Neural cell (in vitro differentiated cells): ENCODE results near the gene DDX24. TPM values are rescaled to one million over a fixed set of nuclear protein-coding genes. Genes with fewer than 3 reads are reported as not detected.

Source experiments
- H2AFZ ChIP-seq: fragments of 200-600, 300-800 bp; sonication (generic), shearing (Covaris generic); 2 replicates; pipeline ENCODE4 v1.6.0; 2014; ENCODE audit warnings: low read depth, mild to moderate bottlenecking, antibody characterized with exemption, low read length, moderate library complexity
- H3F3A ChIP-seq: fragments of 200-600 bp; shearing (Covaris generic); 2 replicates; pipeline ENCODE4 v1.6.1; 2016; ENCODE audit warnings: mild to moderate bottlenecking, moderate library complexity, mixed read lengths, antibody characterized with exemption, low read length; ENCODE audit not compliant: insufficient read depth, poor library complexity, severe bottlenecking
- H3K27ac ChIP-seq: fragments of 200-600, 300-800 bp; sonication (generic), shearing (Covaris generic); 2 replicates; pipeline ENCODE4 v1.5.1; 2014; ENCODE audit warnings: mild to moderate bottlenecking, low read length, moderate library complexity
- H3K27me3 ChIP-seq: fragments of 300-800, 200-600 bp; sonication (generic), shearing (Covaris generic); 2 replicates; pipeline ENCODE4 v1.6.0; 2014; ENCODE audit warnings: mild to moderate bottlenecking, low read depth, low read length, moderate library complexity; ENCODE audit not compliant: insufficient read depth
- H3K36me3 ChIP-seq: fragments of 300-800, 200-600 bp; sonication (generic), shearing (Covaris generic); 2 replicates; pipeline ENCODE4 v1.5.1; 2014; ENCODE audit warnings: mild to moderate bottlenecking, antibody characterized with exemption, low read length, moderate library complexity; ENCODE audit not compliant: insufficient read depth
- H3K4me2 ChIP-seq: fragments of 300-800, 200-600 bp; sonication (generic), shearing (Covaris generic); 2 replicates; pipeline ENCODE4 v1.6.0; 2014; ENCODE audit warnings: mild to moderate bottlenecking, low read length
- H3K4me3 ChIP-seq: fragments of 300-800, 200-600 bp; sonication (generic), shearing (Covaris generic); 2 replicates; pipeline ENCODE4 v1.5.1; 2014; ENCODE audit warnings: mild to moderate bottlenecking, low read length, moderate library complexity
- H3K79me2 ChIP-seq: fragments of 200-600 bp; shearing (Covaris generic); replicated peaks from 2 replicates; pipeline ENCODE4 v1.6.0; 2014; ENCODE audit warnings: mild to moderate bottlenecking, low read length, moderate library complexity; ENCODE audit not compliant: insufficient read depth
- H3K9ac ChIP-seq: fragments of 300-800, 200-600 bp; sonication (generic), shearing (Covaris generic); 2 replicates; pipeline ENCODE4 v1.6.1; 2016; ENCODE audit warnings: mild to moderate bottlenecking, low read length, mixed read lengths
- H3K9me2 ChIP-seq: fragments of 200-600 bp; shearing (Covaris generic); 2 replicates; pipeline ENCODE4 v1.6.1; 2016; ENCODE audit warnings: mild to moderate bottlenecking, low read length, mixed read lengths; ENCODE audit not compliant: insufficient read depth
- H3K9me3 ChIP-seq: fragments of 200-600, 300-800 bp; sonication (generic), shearing (Covaris generic); 2 replicates; pipeline ENCODE4 v1.6.1; 2016; ENCODE audit warnings: mild to moderate bottlenecking, mixed run types, low read length, moderate library complexity, mixed read lengths
- H4K20me1 ChIP-seq: fragments of 200-600 bp; shearing (Covaris generic); 2 replicates; pipeline ENCODE4 v1.6.1; 2016; ENCODE audit warnings: mild to moderate bottlenecking, mixed run types; ENCODE audit not compliant: insufficient read depth
- EP300 ChIP-seq: fragments of 450-650 bp; conservative IDR thresholded peaks from 2 replicates; pipeline ENCODE4 v1.6.1; 2014; ENCODE audit warnings: antibody characterized with exemption, mild to moderate bottlenecking, moderate library complexity; ENCODE audit not compliant: poor library complexity, severe bottlenecking
- EZH2 ChIP-seq: fragments of 200-600, 300-800 bp; shearing (Covaris generic), sonication (generic); IDR thresholded peaks from 2 replicates; pipeline ENCODE4 v1.6.1; 2014; ENCODE audit warnings: antibody characterized with exemption, low read length, borderline replicate concordance, mild to moderate bottlenecking; ENCODE audit not compliant: insufficient read depth, poor library complexity, severe bottlenecking
- MXI1 ChIP-seq: fragments of 450-650 bp; conservative IDR thresholded peaks from 2 replicates; pipeline ENCODE4 v1.6.1; 2014; ENCODE audit warnings: antibody characterized with exemption, mild to moderate bottlenecking; ENCODE audit not compliant: poor library complexity, severe bottlenecking
- POLR2AphosphoS5 ChIP-seq: IDR thresholded peaks from 2 replicates; pipeline ENCODE4 v1.6.1; 2012
- RAD21 ChIP-seq: fragments of 450-650 bp; conservative IDR thresholded peaks from 2 replicates; pipeline ENCODE4 v1.6.1; 2014; ENCODE audit warnings: antibody characterized with exemption, mild to moderate bottlenecking, moderate library complexity
- SMC3 ChIP-seq: fragments of 450-650 bp; conservative IDR thresholded peaks from 2 replicates; pipeline ENCODE4 v1.6.1; 2014; ENCODE audit warnings: antibody characterized with exemption, mild to moderate bottlenecking, moderate library complexity; ENCODE audit not compliant: poor library complexity
- TAF1 ChIP-seq: IDR thresholded peaks from 2 replicates; pipeline ENCODE4 v1.6.1; 2012; ENCODE audit warnings: low read depth
- polyA plus RNA-seq: library from polyadenylated mRNA; depleted of rRNA; stranded (reverse); fragments of >200 nt; gene quantifications from 2 replicates; pipeline ENCODE4 v1.2.3, GENCODE V29; 2014
- TF ChIP-seq, protein P1 (sequence below): IDR thresholded peaks from 2 replicates; pipeline ENCODE4 v1.6.1; 2012; ENCODE audit warnings: borderline replicate concordance
- TF ChIP-seq, protein P2 (sequence below): fragments of 450-650 bp; IDR thresholded peaks from 2 replicates; pipeline ENCODE4 v1.5.1; 2014; ENCODE audit warnings: antibody characterized with exemption, mild to moderate bottlenecking, moderate library complexity; ENCODE audit not compliant: poor library complexity, severe bottlenecking

Gene DDX24
- polyA plus RNA-seq, 1 donor from 2014 or later: 177 TPM

DNA sequence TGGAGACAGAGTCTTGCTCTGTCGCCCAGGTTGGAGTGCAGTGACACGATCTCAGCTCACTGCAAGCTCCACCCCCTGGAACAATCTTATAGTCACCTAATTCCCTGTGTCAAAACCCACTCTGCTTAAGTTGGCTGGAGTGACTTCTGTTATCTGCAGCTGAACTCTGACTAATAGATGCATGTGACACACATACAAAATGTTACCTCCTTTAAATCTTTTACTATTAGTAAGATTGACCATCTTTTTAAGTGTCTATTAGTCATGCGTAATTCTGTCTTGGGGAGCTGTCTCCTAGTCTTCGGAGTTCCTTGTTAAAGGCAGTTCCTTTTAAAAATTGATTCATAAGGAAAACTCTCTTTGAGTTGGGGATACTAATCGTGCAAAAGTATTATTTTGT is 7.5 kb upstream of the DDX24 start:
- no peak overlapping the region for H3K27ac ChIP-seq
- H2AFZ ChIP-seq: no peak overlapping the region
- H3K27me3 ChIP-seq: no peaks in the 10 kb centered on the region
- TF ChIP-seq RAD21 (no peak), MXI1 (no peak), SMC3 (no peak), TAF1 (no peak), EP300 (no peak), EZH2 (no peak), POLR2AphosphoS5 (no peak)
- TF ChIP-seq, protein P1, sequence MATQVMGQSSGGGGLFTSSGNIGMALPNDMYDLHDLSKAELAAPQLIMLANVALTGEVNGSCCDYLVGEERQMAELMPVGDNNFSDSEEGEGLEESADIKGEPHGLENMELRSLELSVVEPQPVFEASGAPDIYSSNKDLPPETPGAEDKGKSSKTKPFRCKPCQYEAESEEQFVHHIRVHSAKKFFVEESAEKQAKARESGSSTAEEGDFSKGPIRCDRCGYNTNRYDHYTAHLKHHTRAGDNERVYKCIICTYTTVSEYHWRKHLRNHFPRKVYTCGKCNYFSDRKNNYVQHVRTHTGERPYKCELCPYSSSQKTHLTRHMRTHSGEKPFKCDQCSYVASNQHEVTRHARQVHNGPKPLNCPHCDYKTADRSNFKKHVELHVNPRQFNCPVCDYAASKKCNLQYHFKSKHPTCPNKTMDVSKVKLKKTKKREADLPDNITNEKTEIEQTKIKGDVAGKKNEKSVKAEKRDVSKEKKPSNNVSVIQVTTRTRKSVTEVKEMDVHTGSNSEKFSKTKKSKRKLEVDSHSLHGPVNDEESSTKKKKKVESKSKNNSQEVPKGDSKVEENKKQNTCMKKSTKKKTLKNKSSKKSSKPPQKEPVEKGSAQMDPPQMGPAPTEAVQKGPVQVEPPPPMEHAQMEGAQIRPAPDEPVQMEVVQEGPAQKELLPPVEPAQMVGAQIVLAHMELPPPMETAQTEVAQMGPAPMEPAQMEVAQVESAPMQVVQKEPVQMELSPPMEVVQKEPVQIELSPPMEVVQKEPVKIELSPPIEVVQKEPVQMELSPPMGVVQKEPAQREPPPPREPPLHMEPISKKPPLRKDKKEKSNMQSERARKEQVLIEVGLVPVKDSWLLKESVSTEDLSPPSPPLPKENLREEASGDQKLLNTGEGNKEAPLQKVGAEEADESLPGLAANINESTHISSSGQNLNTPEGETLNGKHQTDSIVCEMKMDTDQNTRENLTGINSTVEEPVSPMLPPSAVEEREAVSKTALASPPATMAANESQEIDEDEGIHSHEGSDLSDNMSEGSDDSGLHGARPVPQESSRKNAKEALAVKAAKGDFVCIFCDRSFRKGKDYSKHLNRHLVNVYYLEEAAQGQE: no peak
- TF ChIP-seq, protein P2, sequence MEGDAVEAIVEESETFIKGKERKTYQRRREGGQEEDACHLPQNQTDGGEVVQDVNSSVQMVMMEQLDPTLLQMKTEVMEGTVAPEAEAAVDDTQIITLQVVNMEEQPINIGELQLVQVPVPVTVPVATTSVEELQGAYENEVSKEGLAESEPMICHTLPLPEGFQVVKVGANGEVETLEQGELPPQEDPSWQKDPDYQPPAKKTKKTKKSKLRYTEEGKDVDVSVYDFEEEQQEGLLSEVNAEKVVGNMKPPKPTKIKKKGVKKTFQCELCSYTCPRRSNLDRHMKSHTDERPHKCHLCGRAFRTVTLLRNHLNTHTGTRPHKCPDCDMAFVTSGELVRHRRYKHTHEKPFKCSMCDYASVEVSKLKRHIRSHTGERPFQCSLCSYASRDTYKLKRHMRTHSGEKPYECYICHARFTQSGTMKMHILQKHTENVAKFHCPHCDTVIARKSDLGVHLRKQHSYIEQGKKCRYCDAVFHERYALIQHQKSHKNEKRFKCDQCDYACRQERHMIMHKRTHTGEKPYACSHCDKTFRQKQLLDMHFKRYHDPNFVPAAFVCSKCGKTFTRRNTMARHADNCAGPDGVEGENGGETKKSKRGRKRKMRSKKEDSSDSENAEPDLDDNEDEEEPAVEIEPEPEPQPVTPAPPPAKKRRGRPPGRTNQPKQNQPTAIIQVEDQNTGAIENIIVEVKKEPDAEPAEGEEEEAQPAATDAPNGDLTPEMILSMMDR: no peak
- H3K4me3 ChIP-seq: no peak overlapping the region
- no peaks in the 10 kb centered on the region for H3F3A ChIP-seq
- H3K79me2 ChIP-seq: no peaks in the 10 kb centered on the region
- no peaks in the 10 kb centered on the region for H3K9me3 ChIP-seq
- no peak overlapping the region for H3K4me2 ChIP-seq
- no peaks in the 10 kb centered on the region for H3K9me2 ChIP-seq
- no peaks in the 10 kb centered on the region for H3K36me3 ChIP-seq
- no peak overlapping the region for H3K9ac ChIP-seq
- no peaks in the 10 kb centered on the region for H4K20me1 ChIP-seq

- H3K27me3 ChIP-seq: no peaks in the 10 kb centered on the region
- H3K79me2 ChIP-seq: no peaks in the 10 kb centered on the region
- no peaks in the 10 kb centered on the region for H3K9me3 ChIP-seq
- H4K20me1 ChIP-seq: no peaks in the 10 kb centered on the region
- no peak overlapping the region for H3K4me3 ChIP-seq
- no peak overlapping the region for H3K4me2 ChIP-seq
- no peak overlapping the region for H2AFZ ChIP-seq
- no peaks in the 10 kb centered on the region for H3F3A ChIP-seq
- H3K27ac ChIP-seq: no peak overlapping the region
- no peak overlapping the region for H3K9ac ChIP-seq
- TF ChIP-seq SMC3: no peak
- no peaks in the 10 kb centered on the region for H3K36me3 ChIP-seq
- H3K9me2 ChIP-seq: no peaks in the 10 kb centered on the region
Measured at GRCh38 chr14:94087891-94088290, 6.9 kb upstream of the DDX24 start.

GRCh38 chr14:94081386-94081820 is 401 bp upstream of the DDX24 start:
- Histone ChIP-seq H4K20me1 (no peaks in the 10 kb centered on the region), H3K9me2 (no peaks in the 10 kb centered on the region), H3K9me3 (no peaks in the 10 kb centered on the region), H2AFZ (peak overlapping the region; percentile 70), H3K4me3 (peak overlapping the region; percentile 91), H3K9ac (peak overlapping the region; percentile 97), H3K27me3 (no peaks in the 10 kb centered on the region), H3K79me2 (peaks cover 49% of the 10 kb centered on the region), H3K36me3 (peaks cover 15% of the 10 kb centered on the region), H3K27ac (peak overlapping the region; percentile 94), H3K4me2 (peak overlapping the region; percentile 74), H3F3A (no peaks in the 10 kb centered on the region)
- TF ChIP-seq POLR2AphosphoS5: no peak
- TF ChIP-seq TAF1: no peak
- TF ChIP-seq EZH2: no peak
- no peak for TF ChIP-seq RAD21
- TF ChIP-seq SMC3: no peak
- no peak for TF ChIP-seq MXI1
- TF ChIP-seq, protein P1: no peak
- TF ChIP-seq, protein P2: no peak
- TF ChIP-seq EP300: no peak
